Panc1 (cell line): ENCODE measurements around the gene EGFR. TPM values are rescaled to one million over a fixed set of nuclear protein-coding genes. Genes with fewer than 3 reads are reported as not detected.

ENCODE experiments used
- ATAC-seq: fragments of 200-7000 bp; cut with Tn5 transposase; 2 replicates; pipeline ENCODE4 v1.9.1; 2020; ENCODE audit warnings: mild to moderate bottlenecking, moderate library complexity
- BruUV-seq: library from RNA; stranded (reverse); fragments of 400-500 nt; replicated peaks from 2 replicates; lab custom pipeline; 2021; lab: Mats Ljungman, UMichigan
- CTCF ChIA-PET: fragments of 300-600 bp; sonication (Branson Sonifier 250); formaldehyde crosslinking; loops from one replicate; lab custom pipeline; 2022; ENCODE audit warnings: antibody characterized with exemption; lab: Charles Lee
- POLR2A ChIA-PET: fragments of 300-600 bp; sonication (Branson Sonifier 250); formaldehyde crosslinking; loops from one replicate; lab custom pipeline; 2022; ENCODE audit warnings: antibody characterized with exemption; lab: Charles Lee
- DNase-seq: peaks from one replicate; pipeline ENCODE4 v3.0.0-alpha.2; 2010; ENCODE audit warnings: low read depth, low spot score
- H3K27ac ChIP-seq: 2 replicates; pipeline ENCODE4 v1.5.1; 2011; ENCODE audit warnings: mild to moderate bottlenecking, low read length, inconsistent platforms
- H3K27me3 ChIP-seq: fragments of 200-500 bp; sonication (Bioruptor generic); 2 replicates; pipeline ENCODE4 v1.6.0; 2014; ENCODE audit warnings: low read length, inconsistent platforms; ENCODE audit not compliant: control insufficient read depth, insufficient read depth
- H3K36me3 ChIP-seq: fragments of 200-500 bp; sonication (Bioruptor generic); 2 replicates; pipeline ENCODE4 v1.5.1; 2014; ENCODE audit warnings: inconsistent platforms, mild to moderate bottlenecking, low read length, moderate library complexity; ENCODE audit not compliant: control insufficient read depth, insufficient read depth
- H3K4me1 ChIP-seq: 2 replicates; pipeline ENCODE4 v1.5.1; 2011; ENCODE audit warnings: inconsistent platforms, mild to moderate bottlenecking, low read length, moderate library complexity; ENCODE audit not compliant: control insufficient read depth, insufficient read depth
- H3K4me3 ChIP-seq, 2 experiments: 2 replicates each; pipeline ENCODE4 v1.5.1; 2011 to 2012; ENCODE audit warnings: low read depth in 2 of 2, low read length in 2 of 2, mild to moderate bottlenecking in 2 of 2, inconsistent platforms in 1 of 2, moderate library complexity in 1 of 2
- H3K9me3 ChIP-seq: fragments of 200-500 bp; sonication (Bioruptor generic); 2 replicates; pipeline ENCODE4 v1.5.1; 2014; ENCODE audit warnings: low read depth, mild to moderate bottlenecking, inconsistent platforms, low read length, moderate library complexity; ENCODE audit not compliant: control insufficient read depth, insufficient read depth
- POLR2AphosphoS5 ChIP-seq: IDR thresholded peaks from 2 replicates; pipeline ENCODE4 v1.6.1; 2012; ENCODE audit warnings: mild to moderate bottlenecking, low read depth, low read length, moderate library complexity
- SIN3A ChIP-seq: IDR thresholded peaks from 2 replicates; pipeline ENCODE4 v1.6.1; 2012; ENCODE audit warnings: low read depth, mild to moderate bottlenecking, low read length, moderate library complexity, borderline replicate concordance; ENCODE audit not compliant: insufficient read depth
- TCF7L2 ChIP-seq: IDR thresholded peaks from 2 replicates; pipeline ENCODE4 v1.6.1; 2011; ENCODE audit warnings: mild to moderate bottlenecking, low read depth, low read length, inconsistent platforms
- in situ Hi-C: cut with HindIII; loops from 2 replicates; pipeline ENCODE4 v1.10.0; 2016; ENCODE audit warnings: low sequenced_read_pairs, low pct_unique_long_range_greater_than_20kb
- intact Hi-C: fragments of 100-400 bp; cut with micrococcal nuclease; formaldehyde crosslinking; loops from one replicate; pipeline ENCODE4 v1.10.0; 2022; ENCODE audit not compliant: unreplicated experiment
- total RNA-seq: library from RNA; stranded (reverse); gene quantifications from one replicate; pipeline ENCODE4 v1.2.1, GENCODE V29; 2021; ENCODE audit not compliant: unreplicated experiment
- TF ChIP-seq, protein P1 (sequence below): fragments of 450-650 bp; IDR thresholded peaks from 2 replicates; pipeline ENCODE4 v1.5.1; 2017; ENCODE audit warnings: mild to moderate bottlenecking
- TF ChIP-seq, protein P2 (sequence below), 2 experiments: IDR thresholded peaks; 2 replicates each; pipeline ENCODE4 v1.6.1; 2011 to 2012; ENCODE audit warnings: low read depth in 2 of 2, control low read depth in 1 of 2, low read length in 1 of 2, mild to moderate bottlenecking in 1 of 2, moderate library complexity in 1 of 2; ENCODE audit not compliant: insufficient read depth in 1 of 2

The EGFR gene
- total RNA-seq, 1 experiment from 2014 or later = 156 TPM

DNA sequence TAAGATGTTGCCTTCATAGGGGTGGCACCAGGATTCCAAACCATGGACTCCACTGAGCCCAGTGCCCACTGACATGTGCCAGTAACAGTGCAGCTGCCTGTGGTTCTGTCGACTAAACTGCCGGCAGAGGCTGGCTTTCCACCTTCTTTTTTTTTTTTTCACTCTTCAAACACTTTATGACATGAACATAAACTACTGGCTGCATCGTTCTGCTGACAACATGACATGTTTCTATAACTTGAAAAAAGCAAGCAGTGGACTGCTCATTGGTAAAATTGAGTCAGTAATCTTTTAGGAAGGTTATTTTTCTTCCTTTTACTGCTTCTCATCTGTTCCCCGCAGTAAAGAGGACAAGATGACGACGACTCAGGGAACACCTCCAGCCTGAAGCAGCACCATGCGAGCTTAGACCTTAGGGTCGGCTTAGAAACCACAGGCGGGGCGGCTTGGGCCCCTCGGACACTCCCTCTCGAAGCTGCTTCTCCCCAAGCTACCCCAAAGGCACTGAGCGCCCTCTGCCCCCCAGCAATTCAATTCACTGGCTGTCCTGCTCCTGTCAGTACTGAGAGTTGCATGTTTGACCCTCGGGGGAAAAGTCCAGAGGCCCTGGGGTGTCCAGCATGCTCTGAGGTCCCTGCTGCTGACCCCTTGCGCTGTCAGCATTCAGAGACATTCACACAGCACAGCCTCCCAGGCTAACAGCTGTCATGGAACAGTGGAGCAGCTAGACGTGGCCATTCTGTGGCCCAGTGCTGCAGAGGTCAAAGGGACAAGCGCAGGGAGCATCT lies 112.5 kb downstream of the EGFR start:
- BruUV-seq = no TSS peak
- ChIA-PET POLR2A (interaction anchor here (0.6 kb wide), 2 partner anchors 45 to 58 kb away, joined by 4 to 6 read pairs; no protein-coding TSS in a partner anchor), CTCF (interaction anchor here (0.5 kb wide), 1 partner anchor 337 kb away, joined by 3 read pairs; no protein-coding TSS in a partner anchor)
- intact Hi-C loops (loop anchor here (5.0 to 10.0 kb wide), 3 partner anchors 54 to 357 kb away; no protein-coding TSS in a partner anchor), in situ Hi-C loops (no loop called here)
- Histone ChIP-seq H3K4me1 (peaks cover 88% of the 10 kb centered on the region), H3K36me3 (peaks cover 2% of the 10 kb centered on the region; the same call in 1 of the 2 replicates), H3K27ac (peak overlapping the region; percentile 99), H3K4me3 (peak overlapping the region in 1 of 2 experiments; percentile 17; a peak in 1 of 4 replicates), H3K27me3 (no peaks in the 10 kb centered on the region), H3K9me3 (peaks cover 11% of the 10 kb centered on the region; the same call in 1 of the 2 replicates)
- DNase-seq (no peak), ATAC-seq (no peak)
- TF ChIP-seq, protein P1, sequence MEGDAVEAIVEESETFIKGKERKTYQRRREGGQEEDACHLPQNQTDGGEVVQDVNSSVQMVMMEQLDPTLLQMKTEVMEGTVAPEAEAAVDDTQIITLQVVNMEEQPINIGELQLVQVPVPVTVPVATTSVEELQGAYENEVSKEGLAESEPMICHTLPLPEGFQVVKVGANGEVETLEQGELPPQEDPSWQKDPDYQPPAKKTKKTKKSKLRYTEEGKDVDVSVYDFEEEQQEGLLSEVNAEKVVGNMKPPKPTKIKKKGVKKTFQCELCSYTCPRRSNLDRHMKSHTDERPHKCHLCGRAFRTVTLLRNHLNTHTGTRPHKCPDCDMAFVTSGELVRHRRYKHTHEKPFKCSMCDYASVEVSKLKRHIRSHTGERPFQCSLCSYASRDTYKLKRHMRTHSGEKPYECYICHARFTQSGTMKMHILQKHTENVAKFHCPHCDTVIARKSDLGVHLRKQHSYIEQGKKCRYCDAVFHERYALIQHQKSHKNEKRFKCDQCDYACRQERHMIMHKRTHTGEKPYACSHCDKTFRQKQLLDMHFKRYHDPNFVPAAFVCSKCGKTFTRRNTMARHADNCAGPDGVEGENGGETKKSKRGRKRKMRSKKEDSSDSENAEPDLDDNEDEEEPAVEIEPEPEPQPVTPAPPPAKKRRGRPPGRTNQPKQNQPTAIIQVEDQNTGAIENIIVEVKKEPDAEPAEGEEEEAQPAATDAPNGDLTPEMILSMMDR = no peak
- TF ChIP-seq SIN3A = no peak
- TF ChIP-seq POLR2AphosphoS5 = no peak
- TF ChIP-seq TCF7L2 = no peak; the same call in 1 of the 2 replicates
- TF ChIP-seq, protein P2, sequence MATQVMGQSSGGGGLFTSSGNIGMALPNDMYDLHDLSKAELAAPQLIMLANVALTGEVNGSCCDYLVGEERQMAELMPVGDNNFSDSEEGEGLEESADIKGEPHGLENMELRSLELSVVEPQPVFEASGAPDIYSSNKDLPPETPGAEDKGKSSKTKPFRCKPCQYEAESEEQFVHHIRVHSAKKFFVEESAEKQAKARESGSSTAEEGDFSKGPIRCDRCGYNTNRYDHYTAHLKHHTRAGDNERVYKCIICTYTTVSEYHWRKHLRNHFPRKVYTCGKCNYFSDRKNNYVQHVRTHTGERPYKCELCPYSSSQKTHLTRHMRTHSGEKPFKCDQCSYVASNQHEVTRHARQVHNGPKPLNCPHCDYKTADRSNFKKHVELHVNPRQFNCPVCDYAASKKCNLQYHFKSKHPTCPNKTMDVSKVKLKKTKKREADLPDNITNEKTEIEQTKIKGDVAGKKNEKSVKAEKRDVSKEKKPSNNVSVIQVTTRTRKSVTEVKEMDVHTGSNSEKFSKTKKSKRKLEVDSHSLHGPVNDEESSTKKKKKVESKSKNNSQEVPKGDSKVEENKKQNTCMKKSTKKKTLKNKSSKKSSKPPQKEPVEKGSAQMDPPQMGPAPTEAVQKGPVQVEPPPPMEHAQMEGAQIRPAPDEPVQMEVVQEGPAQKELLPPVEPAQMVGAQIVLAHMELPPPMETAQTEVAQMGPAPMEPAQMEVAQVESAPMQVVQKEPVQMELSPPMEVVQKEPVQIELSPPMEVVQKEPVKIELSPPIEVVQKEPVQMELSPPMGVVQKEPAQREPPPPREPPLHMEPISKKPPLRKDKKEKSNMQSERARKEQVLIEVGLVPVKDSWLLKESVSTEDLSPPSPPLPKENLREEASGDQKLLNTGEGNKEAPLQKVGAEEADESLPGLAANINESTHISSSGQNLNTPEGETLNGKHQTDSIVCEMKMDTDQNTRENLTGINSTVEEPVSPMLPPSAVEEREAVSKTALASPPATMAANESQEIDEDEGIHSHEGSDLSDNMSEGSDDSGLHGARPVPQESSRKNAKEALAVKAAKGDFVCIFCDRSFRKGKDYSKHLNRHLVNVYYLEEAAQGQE (IDR thresholded peaks at IDR 0.05; ENCODE audit: insufficient read depth in 1 of 2, low read depth in 2 of 2, low read length in 1 of 2) = no peak

DNA sequence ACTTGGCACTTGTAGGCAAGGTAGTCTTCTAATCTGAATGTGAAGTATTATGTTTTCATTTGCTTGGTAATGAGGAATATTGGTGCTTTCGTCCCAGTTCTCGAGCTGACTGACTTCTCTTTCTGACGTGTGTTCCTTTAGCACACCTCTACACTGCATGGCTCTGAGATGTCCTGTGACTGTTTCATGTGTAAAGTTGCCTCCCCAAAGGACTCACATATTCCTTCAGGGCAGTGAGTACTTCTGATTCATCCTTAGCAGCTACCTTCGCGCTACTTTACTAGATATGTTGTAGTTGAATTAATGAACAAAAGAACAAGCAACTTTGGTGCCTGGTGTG lies 113.7 kb downstream of the EGFR start:
- DNase-seq = no peak
- H3K4me1 ChIP-seq = peaks cover 76% of the 10 kb centered on the region
- no peak for TF ChIP-seq TCF7L2
- TF ChIP-seq, protein P2 (IDR thresholded peaks at IDR 0.05; ENCODE audit: insufficient read depth in 1 of 2, low read depth in 2 of 2, low read length in 1 of 2) = no peak
- TF ChIP-seq, protein P1 = no peak
- H3K27ac ChIP-seq = peak overlapping the region; percentile 99
- ATAC-seq = peak; percentile 69
- no peaks in the 10 kb centered on the region for H3K27me3 ChIP-seq
- peaks cover 2% of the 10 kb centered on the region; the same call in 1 of the 2 replicates for H3K36me3 ChIP-seq
- intact Hi-C loops = loop anchor here (5.0 to 10.0 kb wide), 3 partner anchors 55 to 358 kb away; no protein-coding TSS in a partner anchor
- peak overlapping the region in 1 of 2 experiments; percentile 35; a peak in 2 of 4 replicates for H3K4me3 ChIP-seq
- in situ Hi-C loops = no loop called here
- BruUV-seq = no TSS peak
- peaks cover 11% of the 10 kb centered on the region; the same call in 1 of the 2 replicates for H3K9me3 ChIP-seq
- ChIA-PET CTCF (interaction anchor here (1.2 kb wide), 1 partner anchor 123 kb away, joined by 3 read pairs; no protein-coding TSS in a partner anchor), POLR2A (interaction anchor here (1.1 kb wide), 1 partner anchor 111 kb away, joined by 3 read pairs; no protein-coding TSS in a partner anchor)
